Stomach (tissue), 4 donors: Measurements from ENCODE around the gene DCAF6.

Experiments
- EP300 ChIP-seq: sonication (generic); formaldehyde crosslinking; IDR thresholded peaks from one replicate; pipeline ENCODE4 v1.6.1; 2017; ENCODE audit warnings: antibody characterized with exemption
- POLR2A ChIP-seq, 4 donors: fragments of 450-650 bp; IDR thresholded peaks; one replicate each; pipeline ENCODE4 v1.6.1; 2016; ENCODE audit warnings: antibody characterized with exemption in 4 of 4, control low read depth in 2 of 4, mild to moderate bottlenecking in 1 of 4, moderate library complexity in 1 of 4
- TF ChIP-seq, protein P1 (sequence below), 7 experiments: fragments of 450-650 bp in 4 of 7; fragments of 200-600 bp in 3 of 7; sonication (generic) in 3 of 7; IDR thresholded peaks; one replicate each; pipeline ENCODE4 v1.5.1; 2016 to 2019; ENCODE audit warnings: antibody characterized with exemption in 7 of 7, control low read depth in 2 of 7, mild to moderate bottlenecking in 1 of 7

DNA sequence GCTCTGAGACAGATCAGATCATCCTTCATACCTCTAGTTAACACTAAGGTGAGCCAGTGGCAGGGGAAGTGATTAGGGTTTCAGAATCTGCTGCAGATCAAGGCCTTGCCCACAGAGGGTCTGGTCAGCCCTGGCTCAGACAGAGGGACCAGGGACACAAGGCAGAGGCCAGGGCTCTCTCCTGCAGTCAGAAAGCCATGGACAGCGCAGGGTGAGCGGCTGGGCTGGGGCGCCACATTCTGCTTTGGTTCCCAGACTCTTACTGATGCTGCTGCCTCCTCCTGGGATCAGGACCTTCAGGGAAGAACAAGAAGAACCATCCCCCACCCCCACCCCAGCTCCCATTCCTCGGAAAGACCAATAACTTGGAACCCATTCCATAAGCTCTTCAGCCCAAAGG, 157.1 kb downstream of the DCAF6 start:
- TF ChIP-seq, protein P1, sequence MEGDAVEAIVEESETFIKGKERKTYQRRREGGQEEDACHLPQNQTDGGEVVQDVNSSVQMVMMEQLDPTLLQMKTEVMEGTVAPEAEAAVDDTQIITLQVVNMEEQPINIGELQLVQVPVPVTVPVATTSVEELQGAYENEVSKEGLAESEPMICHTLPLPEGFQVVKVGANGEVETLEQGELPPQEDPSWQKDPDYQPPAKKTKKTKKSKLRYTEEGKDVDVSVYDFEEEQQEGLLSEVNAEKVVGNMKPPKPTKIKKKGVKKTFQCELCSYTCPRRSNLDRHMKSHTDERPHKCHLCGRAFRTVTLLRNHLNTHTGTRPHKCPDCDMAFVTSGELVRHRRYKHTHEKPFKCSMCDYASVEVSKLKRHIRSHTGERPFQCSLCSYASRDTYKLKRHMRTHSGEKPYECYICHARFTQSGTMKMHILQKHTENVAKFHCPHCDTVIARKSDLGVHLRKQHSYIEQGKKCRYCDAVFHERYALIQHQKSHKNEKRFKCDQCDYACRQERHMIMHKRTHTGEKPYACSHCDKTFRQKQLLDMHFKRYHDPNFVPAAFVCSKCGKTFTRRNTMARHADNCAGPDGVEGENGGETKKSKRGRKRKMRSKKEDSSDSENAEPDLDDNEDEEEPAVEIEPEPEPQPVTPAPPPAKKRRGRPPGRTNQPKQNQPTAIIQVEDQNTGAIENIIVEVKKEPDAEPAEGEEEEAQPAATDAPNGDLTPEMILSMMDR (IDR thresholded peaks at IDR 0.05) = no peak
- TF ChIP-seq EP300 (no peak), POLR2A (IDR thresholded peaks at IDR 0.05) (no peak)
